HL-60 (cell line): Measurements from ENCODE around the gene NECTIN2.

Experiments used
- DNase-seq, 2 experiments: peaks; one replicate each; pipeline ENCODE4 v3.0.0-alpha.2; 2010 to 2020; ENCODE audit warnings: low read depth in 1 of 2, low spot score in 1 of 2
- H3K27ac ChIP-seq: fragments of 250-450 bp; sonication (Bioruptor Pico); replicated peaks from 2 replicates; pipeline ENCODE4 v1.5.1; 2020; ENCODE audit warnings: mild to moderate bottlenecking, moderate library complexity
- H3K27me3 ChIP-seq: fragments of 250-450 bp; sonication (Bioruptor Pico); 2 replicates; pipeline ENCODE4 v1.5.1; 2021; ENCODE audit warnings: mild to moderate bottlenecking, moderate library complexity; ENCODE audit not compliant: insufficient read depth, poor library complexity, severe bottlenecking
- H3K4me3 ChIP-seq: replicated peaks from 2 replicates; pipeline ENCODE4 v1.5.1; 2011; ENCODE audit warnings: mild to moderate bottlenecking, control low read depth, low read length; ENCODE audit not compliant: insufficient read depth
- GABPA ChIP-seq: IDR thresholded peaks from 2 replicates; pipeline ENCODE4 v1.6.1; 2012; ENCODE audit warnings: low read depth
- POLR2AphosphoS5 ChIP-seq: IDR thresholded peaks from 2 replicates; pipeline ENCODE4 v1.6.1; 2012; ENCODE audit warnings: low read depth
- SPI1 ChIP-seq: IDR thresholded peaks from 2 replicates; pipeline ENCODE4 v1.6.1; 2012; ENCODE audit warnings: low read depth, mild to moderate bottlenecking, borderline replicate concordance
- TF ChIP-seq, protein P1 (sequence below): IDR thresholded peaks from 2 replicates; pipeline ENCODE4 v1.6.1; 2012; ENCODE audit warnings: low read depth; ENCODE audit not compliant: insufficient replicate concordance
- TF ChIP-seq, protein P2 (sequence below): IDR thresholded peaks from one replicate; pipeline ENCODE4 v1.5.1; 2011; ENCODE audit warnings: low read length, control low read depth, inconsistent platforms; ENCODE audit not compliant: insufficient read depth

The NECTIN2 gene

DNA sequence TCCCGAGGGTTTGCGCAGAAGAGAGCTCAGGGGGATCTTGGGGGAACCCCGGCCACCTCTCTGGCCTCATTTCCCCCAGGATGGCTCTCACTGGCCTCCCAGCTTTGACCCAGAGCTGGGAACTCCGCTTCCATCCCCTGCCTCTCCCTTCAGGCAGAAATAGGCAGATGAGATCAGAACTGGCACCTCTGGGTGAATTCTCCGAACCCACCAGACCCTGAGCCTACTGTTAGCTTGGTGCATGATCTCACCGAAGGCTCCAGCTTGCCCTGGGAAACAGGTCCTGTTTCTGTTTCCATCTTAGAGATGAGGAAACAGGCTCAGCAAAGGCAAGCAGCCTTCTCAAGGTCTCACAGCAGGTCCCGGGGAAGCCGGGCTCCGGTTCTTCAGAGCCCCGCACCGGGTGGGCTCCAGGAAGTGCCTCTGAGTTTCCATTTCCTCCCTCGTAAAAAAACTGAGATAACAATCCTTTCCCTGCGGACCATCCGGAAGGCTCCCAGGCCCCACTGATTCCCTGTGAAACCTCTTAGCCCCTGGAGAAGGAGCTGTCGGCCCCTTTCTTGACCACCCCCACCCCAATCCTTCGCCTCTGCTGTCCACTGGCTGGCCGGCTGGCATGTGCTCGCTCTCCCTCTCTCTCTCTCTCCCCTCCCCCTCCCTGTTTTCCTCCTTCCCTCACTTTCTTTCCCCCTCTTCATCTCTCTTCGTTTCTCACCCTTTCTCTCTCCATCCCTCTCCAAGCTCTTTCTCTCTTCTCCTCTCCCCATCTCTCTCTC, 2.1 kb downstream of the NECTIN2 start:
- Histone ChIP-seq H3K27me3 (peaks cover 5% of the 10 kb centered on the region), H3K27ac (no peak overlapping the region), H3K4me3 (no peak overlapping the region)
- no peak for DNase-seq
- TF ChIP-seq, protein P1, sequence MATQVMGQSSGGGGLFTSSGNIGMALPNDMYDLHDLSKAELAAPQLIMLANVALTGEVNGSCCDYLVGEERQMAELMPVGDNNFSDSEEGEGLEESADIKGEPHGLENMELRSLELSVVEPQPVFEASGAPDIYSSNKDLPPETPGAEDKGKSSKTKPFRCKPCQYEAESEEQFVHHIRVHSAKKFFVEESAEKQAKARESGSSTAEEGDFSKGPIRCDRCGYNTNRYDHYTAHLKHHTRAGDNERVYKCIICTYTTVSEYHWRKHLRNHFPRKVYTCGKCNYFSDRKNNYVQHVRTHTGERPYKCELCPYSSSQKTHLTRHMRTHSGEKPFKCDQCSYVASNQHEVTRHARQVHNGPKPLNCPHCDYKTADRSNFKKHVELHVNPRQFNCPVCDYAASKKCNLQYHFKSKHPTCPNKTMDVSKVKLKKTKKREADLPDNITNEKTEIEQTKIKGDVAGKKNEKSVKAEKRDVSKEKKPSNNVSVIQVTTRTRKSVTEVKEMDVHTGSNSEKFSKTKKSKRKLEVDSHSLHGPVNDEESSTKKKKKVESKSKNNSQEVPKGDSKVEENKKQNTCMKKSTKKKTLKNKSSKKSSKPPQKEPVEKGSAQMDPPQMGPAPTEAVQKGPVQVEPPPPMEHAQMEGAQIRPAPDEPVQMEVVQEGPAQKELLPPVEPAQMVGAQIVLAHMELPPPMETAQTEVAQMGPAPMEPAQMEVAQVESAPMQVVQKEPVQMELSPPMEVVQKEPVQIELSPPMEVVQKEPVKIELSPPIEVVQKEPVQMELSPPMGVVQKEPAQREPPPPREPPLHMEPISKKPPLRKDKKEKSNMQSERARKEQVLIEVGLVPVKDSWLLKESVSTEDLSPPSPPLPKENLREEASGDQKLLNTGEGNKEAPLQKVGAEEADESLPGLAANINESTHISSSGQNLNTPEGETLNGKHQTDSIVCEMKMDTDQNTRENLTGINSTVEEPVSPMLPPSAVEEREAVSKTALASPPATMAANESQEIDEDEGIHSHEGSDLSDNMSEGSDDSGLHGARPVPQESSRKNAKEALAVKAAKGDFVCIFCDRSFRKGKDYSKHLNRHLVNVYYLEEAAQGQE: no peak
- TF ChIP-seq, protein P2, sequence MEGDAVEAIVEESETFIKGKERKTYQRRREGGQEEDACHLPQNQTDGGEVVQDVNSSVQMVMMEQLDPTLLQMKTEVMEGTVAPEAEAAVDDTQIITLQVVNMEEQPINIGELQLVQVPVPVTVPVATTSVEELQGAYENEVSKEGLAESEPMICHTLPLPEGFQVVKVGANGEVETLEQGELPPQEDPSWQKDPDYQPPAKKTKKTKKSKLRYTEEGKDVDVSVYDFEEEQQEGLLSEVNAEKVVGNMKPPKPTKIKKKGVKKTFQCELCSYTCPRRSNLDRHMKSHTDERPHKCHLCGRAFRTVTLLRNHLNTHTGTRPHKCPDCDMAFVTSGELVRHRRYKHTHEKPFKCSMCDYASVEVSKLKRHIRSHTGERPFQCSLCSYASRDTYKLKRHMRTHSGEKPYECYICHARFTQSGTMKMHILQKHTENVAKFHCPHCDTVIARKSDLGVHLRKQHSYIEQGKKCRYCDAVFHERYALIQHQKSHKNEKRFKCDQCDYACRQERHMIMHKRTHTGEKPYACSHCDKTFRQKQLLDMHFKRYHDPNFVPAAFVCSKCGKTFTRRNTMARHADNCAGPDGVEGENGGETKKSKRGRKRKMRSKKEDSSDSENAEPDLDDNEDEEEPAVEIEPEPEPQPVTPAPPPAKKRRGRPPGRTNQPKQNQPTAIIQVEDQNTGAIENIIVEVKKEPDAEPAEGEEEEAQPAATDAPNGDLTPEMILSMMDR: no peak
- TF ChIP-seq GABPA: no peak
- no peak for TF ChIP-seq SPI1
- no peak for TF ChIP-seq POLR2AphosphoS5

DNA sequence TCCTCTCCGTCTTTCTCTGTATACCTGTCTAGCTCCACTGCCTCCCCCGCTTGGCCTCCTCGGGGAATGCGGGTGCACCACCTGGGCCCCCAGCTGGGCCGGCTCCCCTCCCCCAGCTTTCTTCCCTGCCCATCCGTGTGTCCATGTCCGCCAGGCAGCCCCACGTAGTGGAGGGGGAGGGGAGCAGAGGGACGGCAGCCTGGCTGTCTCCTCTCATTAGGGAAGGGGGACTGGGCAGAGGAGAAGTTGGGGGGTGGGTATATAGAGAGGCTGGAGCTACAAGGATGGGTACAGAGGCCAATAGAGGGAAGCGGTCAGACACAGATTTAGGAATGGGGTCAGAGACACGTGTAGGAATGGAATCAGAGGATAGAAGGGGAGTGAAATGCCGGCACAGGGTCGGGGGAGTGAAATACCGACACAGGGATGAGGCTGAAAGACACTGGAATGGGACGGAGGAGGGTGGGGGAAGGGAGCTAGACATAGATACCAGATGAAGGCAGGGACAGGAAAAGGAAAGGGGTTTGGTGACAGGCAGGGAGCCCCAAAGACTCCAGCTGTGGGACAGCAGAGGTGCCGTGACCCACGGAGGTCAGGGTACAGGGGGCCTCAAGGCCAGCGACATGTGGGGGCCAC, 2.8 kb downstream of the NECTIN2 start:
- DNase-seq: no peak
- peaks cover 5% of the 10 kb centered on the region for H3K27me3 ChIP-seq
- no peak for TF ChIP-seq POLR2AphosphoS5
- no peak overlapping the region for H3K27ac ChIP-seq
- H3K4me3 ChIP-seq: no peak overlapping the region

GRCh38 chr19:44850641-44851109, 4.6 kb downstream of the NECTIN2 start:
- TF ChIP-seq, protein P2: no peak
- TF ChIP-seq POLR2AphosphoS5 (no peak), SPI1 (no peak), GABPA (no peak)
- TF ChIP-seq, protein P1: no peak
- no peak for DNase-seq
- Histone ChIP-seq H3K4me3 (no peak overlapping the region), H3K27me3 (peaks cover 5% of the 10 kb centered on the region), H3K27ac (no peak overlapping the region)

- no peak overlapping the region for H3K27ac ChIP-seq
- peak in 1 of 2 experiments; percentile 59 for DNase-seq
- no peak overlapping the region for H3K4me3 ChIP-seq
- peaks cover 5% of the 10 kb centered on the region for H3K27me3 ChIP-seq
- TF ChIP-seq SPI1 (peak; percentile 86; the same call in 1 of the 2 replicates), POLR2AphosphoS5 (0 out of 2 replicates have a peak, but pooled peaks have one; percentile 37), GABPA (no peak)
- TF ChIP-seq, protein P2: no peak
- TF ChIP-seq, protein P1: no peak
Observed at GRCh38 chr19:44851427-44851826, 5.3 kb downstream of the NECTIN2 start.
